GM12878 (cell line): ENCODE data around the gene FCRLB. TPM values are rescaled to one million over a fixed set of nuclear protein-coding genes. Genes with fewer than 3 reads are reported as not detected.

Experiments
- CEBPB ChIP-seq, 2 experiments: fragments of 150-350 bp in 1 of 2; IDR thresholded peaks; 2 replicates each; pipeline ENCODE4 v1.6.1; 2012 to 2014; ENCODE audit warnings: low read depth in 2 of 2, low read length in 2 of 2, borderline replicate concordance in 1 of 2, inconsistent platforms in 1 of 2
- EGR1 ChIP-seq, 2 experiments: IDR thresholded peaks; 1 replicate in 1 of 2; 2 replicates in 1 of 2; pipeline ENCODE4 v1.6.1; 2011 to 2012; ENCODE audit warnings: low read depth in 2 of 2, low read length in 2 of 2, borderline replicate concordance in 1 of 2, mild to moderate bottlenecking in 1 of 2, moderate library complexity in 1 of 2
- ELK1 ChIP-seq: IDR thresholded peaks from 2 replicates; pipeline ENCODE4 v1.6.1; 2012; ENCODE audit warnings: low read depth, low read length, improper control_type of control experiment
- JUNB ChIP-seq: IDR thresholded peaks from 2 replicates; pipeline ENCODE4 v1.6.1; 2016; ENCODE audit warnings: antibody characterized with exemption, mild to moderate bottlenecking
- NRF1 ChIP-seq: conservative IDR thresholded peaks from 2 replicates; pipeline ENCODE4 v1.6.1; 2011; ENCODE audit warnings: mild to moderate bottlenecking, low read depth, low read length, improper control_type of control experiment
- POU2F2 ChIP-seq: IDR thresholded peaks from 3 replicates; pipeline ENCODE4 v1.6.1; 2011; ENCODE audit warnings: low read depth, mild to moderate bottlenecking, low read length, borderline replicate concordance
- SP1 ChIP-seq: IDR thresholded peaks from one replicate; pipeline ENCODE4 v1.6.1; 2011; ENCODE audit warnings: low read depth, low read length
- TBL1XR1 ChIP-seq: IDR thresholded peaks from 2 replicates; pipeline ENCODE4 v1.6.1; 2012; ENCODE audit warnings: low read depth, low read length, improper control_type of control experiment
- polyA plus RNA-seq, 11 experiments: library from polyadenylated mRNA; depleted of rRNA in 4 of 11; unstranded in 6 of 11; stranded (reverse) in 5 of 11; fragments of >200 nt; fragmentation: Nextera tagmentation in 4 of 11; fragmentation: Illumina TruSeq in 1 of 11; extraction: Ambion mirVana in 4 of 11; extraction: Trizol in 1 of 11; gene quantifications; 1 replicate in 1 of 11; 2 replicates in 10 of 11; pipeline versions ENCODE4 v1.2.1 to v1.2.3, GENCODE V29; 2011 to 2016; ENCODE audit warnings: inconsistent platforms in 2 of 11, missing spikeins in 2 of 11, low read depth in 1 of 11
- total RNA-seq, 4 experiments: library from RNA; depleted of rRNA in 3 of 4; stranded (reverse); fragments of >200 nt in 3 of 4; fragmentation: Illumina TruSeq in 1 of 4; extraction: Trizol in 1 of 4; gene quantifications; 2 replicates each; pipeline versions ENCODE4 v1.2.1 to v1.2.3, GENCODE V29; 2013 to 2021
- TF ChIP-seq, protein P1 (sequence below), 3 experiments: IDR thresholded peaks in 2 of 3; conservative IDR thresholded peaks in 1 of 3; 2 replicates each; pipeline ENCODE4 v1.5.1; 2011; ENCODE audit warnings: low read depth in 3 of 3, low read length in 3 of 3, mild to moderate bottlenecking in 3 of 3, control low read depth in 2 of 3, moderate library complexity in 2 of 3, inconsistent platforms in 1 of 3, mixed read lengths in 1 of 3; ENCODE audit not compliant: control insufficient read depth in 2 of 3, insufficient read depth in 1 of 3; ENCODE audit errors: extremely low read depth in 1 of 3

Gene FCRLB
- total and polyA plus RNA-seq, 10 of the 15 experiments (the other 5 are each of a cell fraction or from before 2014, with no cell fraction given): 0.55 to 11.7 (median 5.6) TPM

DNA sequence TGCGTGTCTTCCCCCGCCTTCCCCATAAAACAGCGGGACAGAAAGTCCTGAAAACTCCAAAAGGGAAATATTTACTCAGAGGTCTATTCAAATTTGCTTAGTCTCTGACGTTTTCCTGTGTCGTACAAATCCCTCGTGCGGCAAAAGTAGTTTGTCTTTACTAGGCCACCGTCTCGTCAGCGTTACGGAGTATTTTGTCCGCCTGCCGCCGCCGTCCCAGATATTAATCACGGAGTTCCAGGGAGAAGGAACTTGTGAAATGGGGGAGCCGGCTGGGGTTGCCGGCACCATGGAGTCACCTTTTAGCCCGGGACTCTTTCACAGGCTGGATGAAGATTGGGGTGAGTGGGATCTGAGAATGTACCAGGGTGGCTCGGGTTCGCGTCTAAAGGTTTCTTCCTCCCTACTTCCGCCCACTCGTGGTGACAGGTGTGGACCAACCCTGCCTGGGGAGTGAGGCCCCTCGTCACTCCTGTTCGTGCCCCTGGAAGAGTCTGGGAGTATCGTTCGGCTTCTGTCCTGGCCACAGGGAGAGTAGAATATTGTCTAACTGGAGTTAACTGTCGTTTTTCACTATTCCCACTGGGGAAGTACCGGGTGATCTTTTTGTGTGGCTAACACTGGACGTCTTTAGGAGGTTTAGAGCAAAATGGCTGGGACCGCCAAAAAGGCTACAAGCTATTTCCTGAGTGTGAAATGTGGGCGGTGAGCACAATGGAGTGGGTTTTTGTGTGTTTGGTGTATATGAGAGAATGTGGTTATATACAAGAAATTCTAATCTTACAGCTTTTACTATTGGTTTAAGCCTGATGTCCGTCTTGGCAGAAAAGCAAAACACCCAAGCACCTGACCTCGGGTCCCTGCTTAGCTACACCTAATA lies 45.0 kb downstream of the FCRLB start, which contains the start of gene ATF6 (continued):
- TF ChIP-seq, protein P1, sequence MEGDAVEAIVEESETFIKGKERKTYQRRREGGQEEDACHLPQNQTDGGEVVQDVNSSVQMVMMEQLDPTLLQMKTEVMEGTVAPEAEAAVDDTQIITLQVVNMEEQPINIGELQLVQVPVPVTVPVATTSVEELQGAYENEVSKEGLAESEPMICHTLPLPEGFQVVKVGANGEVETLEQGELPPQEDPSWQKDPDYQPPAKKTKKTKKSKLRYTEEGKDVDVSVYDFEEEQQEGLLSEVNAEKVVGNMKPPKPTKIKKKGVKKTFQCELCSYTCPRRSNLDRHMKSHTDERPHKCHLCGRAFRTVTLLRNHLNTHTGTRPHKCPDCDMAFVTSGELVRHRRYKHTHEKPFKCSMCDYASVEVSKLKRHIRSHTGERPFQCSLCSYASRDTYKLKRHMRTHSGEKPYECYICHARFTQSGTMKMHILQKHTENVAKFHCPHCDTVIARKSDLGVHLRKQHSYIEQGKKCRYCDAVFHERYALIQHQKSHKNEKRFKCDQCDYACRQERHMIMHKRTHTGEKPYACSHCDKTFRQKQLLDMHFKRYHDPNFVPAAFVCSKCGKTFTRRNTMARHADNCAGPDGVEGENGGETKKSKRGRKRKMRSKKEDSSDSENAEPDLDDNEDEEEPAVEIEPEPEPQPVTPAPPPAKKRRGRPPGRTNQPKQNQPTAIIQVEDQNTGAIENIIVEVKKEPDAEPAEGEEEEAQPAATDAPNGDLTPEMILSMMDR (IDR thresholded peaks at IDR 0.05 in 2 of 3, conservative IDR thresholded peaks at IDR 0.05 in 1 of 3; ENCODE audit: control insufficient read depth in 2 of 3, extremely low read depth in 1 of 3, insufficient read depth in 1 of 3, low read depth in 3 of 3, low read length in 3 of 3): no peak
- peak; percentile 76 for TF ChIP-seq SP1
- TF ChIP-seq JUNB: peak; percentile 36; the same call in 1 of the 2 replicates
- TF ChIP-seq ELK1: no peak
- TF ChIP-seq POU2F2: peak; percentile 90; the same call in 2 of the 3 replicates
- TF ChIP-seq EGR1 (IDR thresholded peaks at IDR 0.05; ENCODE audit: borderline replicate concordance in 1 of 2, low read depth in 2 of 2, low read length in 2 of 2): peak in 1 of 2 experiments; percentile 64; a peak in 1 of 3 replicates
- TF ChIP-seq CEBPB (IDR thresholded peaks at IDR 0.05; ENCODE audit: borderline replicate concordance in 1 of 2, low read depth in 2 of 2, low read length in 2 of 2): no peak
- TF ChIP-seq TBL1XR1: peak; percentile 41; the same call in 1 of the 2 replicates
- no peak for TF ChIP-seq NRF1
